ENCODE measurements around the gene EFNB2.

DNA sequence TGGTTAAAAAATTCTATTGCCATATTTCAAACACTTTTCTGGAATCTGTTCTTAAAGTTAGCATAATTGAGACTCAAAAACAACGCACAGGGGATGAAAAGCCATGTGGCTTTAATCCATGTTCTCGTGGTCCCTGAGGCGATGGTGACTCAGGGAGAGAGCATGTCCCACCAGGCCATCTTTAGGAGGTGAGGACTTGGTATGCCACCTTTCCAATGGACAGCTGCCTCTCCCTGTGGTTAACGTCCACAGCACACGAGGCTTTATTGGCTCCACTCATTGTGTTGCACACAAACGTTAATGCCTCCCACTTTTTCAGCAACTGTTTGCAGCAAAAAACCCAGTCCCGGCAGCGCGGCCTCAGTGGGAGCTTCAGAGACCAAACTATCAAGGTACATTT lies 51.4 kb downstream of the EFNB2 start:
- no peak for TF ChIP-seq POLR2A (IDR thresholded peaks at IDR 0.05)
- TF ChIP-seq, protein P1, sequence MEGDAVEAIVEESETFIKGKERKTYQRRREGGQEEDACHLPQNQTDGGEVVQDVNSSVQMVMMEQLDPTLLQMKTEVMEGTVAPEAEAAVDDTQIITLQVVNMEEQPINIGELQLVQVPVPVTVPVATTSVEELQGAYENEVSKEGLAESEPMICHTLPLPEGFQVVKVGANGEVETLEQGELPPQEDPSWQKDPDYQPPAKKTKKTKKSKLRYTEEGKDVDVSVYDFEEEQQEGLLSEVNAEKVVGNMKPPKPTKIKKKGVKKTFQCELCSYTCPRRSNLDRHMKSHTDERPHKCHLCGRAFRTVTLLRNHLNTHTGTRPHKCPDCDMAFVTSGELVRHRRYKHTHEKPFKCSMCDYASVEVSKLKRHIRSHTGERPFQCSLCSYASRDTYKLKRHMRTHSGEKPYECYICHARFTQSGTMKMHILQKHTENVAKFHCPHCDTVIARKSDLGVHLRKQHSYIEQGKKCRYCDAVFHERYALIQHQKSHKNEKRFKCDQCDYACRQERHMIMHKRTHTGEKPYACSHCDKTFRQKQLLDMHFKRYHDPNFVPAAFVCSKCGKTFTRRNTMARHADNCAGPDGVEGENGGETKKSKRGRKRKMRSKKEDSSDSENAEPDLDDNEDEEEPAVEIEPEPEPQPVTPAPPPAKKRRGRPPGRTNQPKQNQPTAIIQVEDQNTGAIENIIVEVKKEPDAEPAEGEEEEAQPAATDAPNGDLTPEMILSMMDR (IDR thresholded peaks at IDR 0.05) = no peak

Measured in adrenal gland (tissue), 5 donors.